ENCODE data around the gene MAS1L.

The MAS1L gene

GRCh38 chr6:29504961-29505360 is 17.2 kb upstream of the MAS1L start:
- no peak for FAIRE-seq
- TF ChIP-seq CTCF (IDR thresholded peaks at IDR 0.05; ENCODE audit: insufficient read depth, missing control alignments): no peak
- no peak for DNase-seq (ENCODE audit: insufficient read length, low spot score)

- FAIRE-seq: no peak
- no peak for TF ChIP-seq CTCF (IDR thresholded peaks at IDR 0.05; ENCODE audit: insufficient read depth, missing control alignments)
Observed at GRCh38 chr6:29502597-29502996, 14.8 kb upstream of the MAS1L start.

GRCh38 chr6:29502181-29502580 is 14.4 kb upstream of the MAS1L start:
- FAIRE-seq: no peak

More at GRCh38 chr6:29502597-29502996, 14.8 kb upstream of the MAS1L start:
- DNase-seq (ENCODE audit: insufficient read length, low spot score): no peak

GRCh38 chr6:29501106-29501505 is 13.3 kb upstream of the MAS1L start:
- no peak for FAIRE-seq

More at GRCh38 chr6:29502181-29502580, 14.4 kb upstream of the MAS1L start:
- no peak for DNase-seq (ENCODE audit: insufficient read length, low spot score)
- no peak for TF ChIP-seq CTCF (IDR thresholded peaks at IDR 0.05; ENCODE audit: insufficient read depth, missing control alignments)

GRCh38 chr6:29500594-29500993 is 12.8 kb upstream of the MAS1L start:
- FAIRE-seq (no peak), DNase-seq (ENCODE audit: insufficient read length, low spot score) (no peak)
- no peak for TF ChIP-seq CTCF (IDR thresholded peaks at IDR 0.05; ENCODE audit: insufficient read depth, missing control alignments)

More at GRCh38 chr6:29501106-29501505, 13.3 kb upstream of the MAS1L start:
- TF ChIP-seq CTCF (IDR thresholded peaks at IDR 0.05; ENCODE audit: insufficient read depth, missing control alignments): no peak
- DNase-seq (ENCODE audit: insufficient read length, low spot score): no peak

GRCh38 chr6:29499704-29500103 is 11.9 kb upstream of the MAS1L start:
- DNase-seq (ENCODE audit: insufficient read length, low spot score) (no peak), FAIRE-seq (no peak)
- no peak for TF ChIP-seq CTCF (IDR thresholded peaks at IDR 0.05; ENCODE audit: insufficient read depth, missing control alignments)

- FAIRE-seq: no peak
- no peak for TF ChIP-seq CTCF (IDR thresholded peaks at IDR 0.05; ENCODE audit: insufficient read depth, missing control alignments)
- no peak for DNase-seq (ENCODE audit: insufficient read length, low spot score)
Observed at GRCh38 chr6:29496961-29497360, 9.2 kb upstream of the MAS1L start.
